Breast epithelium (tissue), 4 donors: ENCODE results near the gene WNT1. TPM values are rescaled to one million over a fixed set of nuclear protein-coding genes. Genes with fewer than 3 reads are reported as not detected.

ENCODE experiments used
- DNase-seq, 2 donors: peaks; one replicate each; pipeline ENCODE4 v3.0.0-alpha.2; 2019; ENCODE audit warnings: low spot score in 2 of 2
- H3K27ac ChIP-seq, 2 donors: fragments of 200-600 bp; sonication (generic) in 1 of 2; one replicate each; pipeline ENCODE4 v1.5.1; 2016 to 2019; ENCODE audit warnings: mild to moderate bottlenecking in 1 of 2
- H3K27me3 ChIP-seq, 2 donors: fragments of 200-600 bp; sonication (generic) in 1 of 2; one replicate each; pipeline versions ENCODE4 v1.5.1 to v1.6.0; 2017 to 2019; ENCODE audit warnings: control low read depth in 1 of 2, mild to moderate bottlenecking in 1 of 2
- H3K36me3 ChIP-seq: fragments of 200-600 bp; one replicate; pipeline ENCODE4 v1.5.1; 2019
- H3K4me1 ChIP-seq, 2 donors: fragments of 200-600 bp; sonication (generic); one replicate each; pipeline ENCODE4 v1.5.1; 2016 to 2019; ENCODE audit warnings: control low read depth in 1 of 2
- H3K4me3 ChIP-seq, 3 donors: fragments of 200-600 bp; sonication (generic); 1 replicate in 2 of 3; 2 replicates in 1 of 3; pipeline ENCODE4 v1.5.1; 2016 to 2019; ENCODE audit warnings: mild to moderate bottlenecking in 3 of 3, moderate library complexity in 2 of 3
- H3K9me3 ChIP-seq, 2 donors: fragments of 200-600 bp; sonication (generic) in 1 of 2; one replicate each; pipeline ENCODE4 v1.5.1; 2016 to 2019; ENCODE audit warnings: control low read depth in 1 of 2
- POLR2A ChIP-seq: fragments of 450-650 bp; IDR thresholded peaks from one replicate; pipeline ENCODE4 v1.6.1; 2016; ENCODE audit warnings: antibody characterized with exemption, mild to moderate bottlenecking, moderate library complexity
- POLR2AphosphoS5 ChIP-seq, 3 donors: sonication (generic); formaldehyde crosslinking; IDR thresholded peaks; one replicate each; pipeline ENCODE4 v1.6.1; 2017; ENCODE audit warnings: antibody characterized with exemption in 3 of 3
- intact Hi-C: fragments of 100-400 bp; cut with DNase I; formaldehyde crosslinking; loops from one replicate; pipeline ENCODE4 v1.15.1; 2023; ENCODE audit warnings: low total_unique reads
- total RNA-seq, 3 donors: library from RNA; depleted of rRNA; stranded (reverse); fragments of >200 nt; gene quantifications; one replicate each; pipeline ENCODE4 v1.1.0, GENCODE V29; 2016
- TF ChIP-seq, protein P1 (sequence below), 3 donors: fragments of 450-650 bp; IDR thresholded peaks; one replicate each; pipeline ENCODE4 v1.5.1; 2016 to 2017; ENCODE audit warnings: antibody characterized with exemption in 3 of 3, mild to moderate bottlenecking in 3 of 3, moderate library complexity in 3 of 3

WNT1 gene
- total RNA-seq, 3 donors from 2014 or later, result not detected

DNA sequence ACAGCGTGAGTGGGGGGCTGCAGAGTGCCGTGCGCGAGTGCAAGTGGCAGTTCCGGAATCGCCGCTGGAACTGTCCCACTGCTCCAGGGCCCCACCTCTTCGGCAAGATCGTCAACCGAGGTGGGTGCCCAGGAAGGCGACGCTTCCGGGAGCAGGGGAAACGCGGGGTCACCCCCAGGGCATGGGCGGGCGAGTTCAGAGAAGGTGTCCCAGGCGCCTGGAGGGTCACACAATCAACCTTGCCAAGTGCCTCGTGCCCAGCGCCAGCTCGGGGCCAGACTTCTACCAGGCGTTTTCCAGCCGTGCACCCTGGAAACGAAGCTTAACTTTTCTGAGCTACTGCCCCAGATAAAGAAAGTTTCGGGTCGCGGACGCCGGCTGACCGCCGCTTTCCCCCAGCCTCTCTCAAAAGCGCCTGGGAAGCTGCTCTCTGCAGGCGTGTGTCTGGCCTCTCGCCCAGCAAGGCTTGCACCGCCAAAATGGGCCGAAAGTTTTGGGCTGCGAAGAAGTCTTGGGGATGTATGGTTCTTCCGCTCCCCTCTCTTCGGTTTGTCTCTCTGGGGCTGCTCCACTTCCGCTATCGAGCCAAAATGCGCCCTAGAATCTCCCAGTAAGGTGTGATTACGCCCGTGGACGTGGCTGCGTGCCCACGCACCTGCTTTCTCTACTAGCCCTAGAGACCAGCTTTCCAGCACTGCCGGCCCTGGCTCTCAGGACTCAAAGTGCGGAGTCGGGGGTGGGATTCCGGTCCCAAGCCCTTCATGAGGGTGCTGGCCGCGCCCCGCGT lies 1.7 kb downstream of the WNT1 start:
- intact Hi-C loops, result no loop called here

DNA sequence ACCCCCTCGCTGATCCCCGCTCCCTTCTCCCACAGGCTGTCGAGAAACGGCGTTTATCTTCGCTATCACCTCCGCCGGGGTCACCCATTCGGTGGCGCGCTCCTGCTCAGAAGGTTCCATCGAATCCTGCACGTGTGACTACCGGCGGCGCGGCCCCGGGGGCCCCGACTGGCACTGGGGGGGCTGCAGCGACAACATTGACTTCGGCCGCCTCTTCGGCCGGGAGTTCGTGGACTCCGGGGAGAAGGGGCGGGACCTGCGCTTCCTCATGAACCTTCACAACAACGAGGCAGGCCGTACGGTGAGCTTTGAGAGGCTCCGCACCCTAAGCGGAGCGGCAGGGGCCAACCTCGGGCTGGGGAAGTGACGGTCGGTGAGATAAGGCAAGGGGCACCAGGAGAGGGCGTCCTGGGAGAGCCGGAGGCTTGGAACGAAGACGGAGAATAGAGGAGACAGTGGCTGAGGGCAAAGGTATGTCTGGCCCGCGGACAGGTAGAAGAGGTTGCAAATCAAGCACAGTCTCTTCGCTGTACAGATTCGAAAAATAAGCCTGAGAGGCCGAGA lies 2.3 kb downstream of the WNT1 start:
- Histone ChIP-seq H3K4me1 (peaks cover 18 to 32% of the 10 kb centered on the region in 2 donors), H3K36me3 (no peaks in the 10 kb centered on the region), H3K27ac (no peak overlapping the region), H3K9me3 (no peaks in the 10 kb centered on the region), H3K27me3 (peaks cover 3 to 51% of the 10 kb centered on the region in 2 donors), H3K4me3 (peak overlapping the region; percentile 36 to 66 (median 42))
- TF ChIP-seq POLR2AphosphoS5 (IDR thresholded peaks at IDR 0.05), result no peak
- TF ChIP-seq POLR2A, result no peak
- TF ChIP-seq, protein P1, sequence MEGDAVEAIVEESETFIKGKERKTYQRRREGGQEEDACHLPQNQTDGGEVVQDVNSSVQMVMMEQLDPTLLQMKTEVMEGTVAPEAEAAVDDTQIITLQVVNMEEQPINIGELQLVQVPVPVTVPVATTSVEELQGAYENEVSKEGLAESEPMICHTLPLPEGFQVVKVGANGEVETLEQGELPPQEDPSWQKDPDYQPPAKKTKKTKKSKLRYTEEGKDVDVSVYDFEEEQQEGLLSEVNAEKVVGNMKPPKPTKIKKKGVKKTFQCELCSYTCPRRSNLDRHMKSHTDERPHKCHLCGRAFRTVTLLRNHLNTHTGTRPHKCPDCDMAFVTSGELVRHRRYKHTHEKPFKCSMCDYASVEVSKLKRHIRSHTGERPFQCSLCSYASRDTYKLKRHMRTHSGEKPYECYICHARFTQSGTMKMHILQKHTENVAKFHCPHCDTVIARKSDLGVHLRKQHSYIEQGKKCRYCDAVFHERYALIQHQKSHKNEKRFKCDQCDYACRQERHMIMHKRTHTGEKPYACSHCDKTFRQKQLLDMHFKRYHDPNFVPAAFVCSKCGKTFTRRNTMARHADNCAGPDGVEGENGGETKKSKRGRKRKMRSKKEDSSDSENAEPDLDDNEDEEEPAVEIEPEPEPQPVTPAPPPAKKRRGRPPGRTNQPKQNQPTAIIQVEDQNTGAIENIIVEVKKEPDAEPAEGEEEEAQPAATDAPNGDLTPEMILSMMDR (IDR thresholded peaks at IDR 0.05), result no peak
- no peak for DNase-seq
- intact Hi-C loops, result no loop called here

More for the DNA sequence above, 1.7 kb downstream of the WNT1 start:
- TF ChIP-seq POLR2A (no peak), POLR2AphosphoS5 (IDR thresholded peaks at IDR 0.05) (no peak)
- TF ChIP-seq, protein P1 (IDR thresholded peaks at IDR 0.05), result no peak
- peaks cover 3 to 51% of the 10 kb centered on the region in 2 donors for H3K27me3 ChIP-seq
- no peaks in the 10 kb centered on the region for H3K36me3 ChIP-seq
- H3K4me3 ChIP-seq, result peak overlapping the region; percentile 36 to 66 (median 42)
- no peaks in the 10 kb centered on the region for H3K9me3 ChIP-seq
- DNase-seq, result no peak
- H3K4me1 ChIP-seq, result peaks cover 18 to 32% of the 10 kb centered on the region in 2 donors
- no peak overlapping the region for H3K27ac ChIP-seq

DNA sequence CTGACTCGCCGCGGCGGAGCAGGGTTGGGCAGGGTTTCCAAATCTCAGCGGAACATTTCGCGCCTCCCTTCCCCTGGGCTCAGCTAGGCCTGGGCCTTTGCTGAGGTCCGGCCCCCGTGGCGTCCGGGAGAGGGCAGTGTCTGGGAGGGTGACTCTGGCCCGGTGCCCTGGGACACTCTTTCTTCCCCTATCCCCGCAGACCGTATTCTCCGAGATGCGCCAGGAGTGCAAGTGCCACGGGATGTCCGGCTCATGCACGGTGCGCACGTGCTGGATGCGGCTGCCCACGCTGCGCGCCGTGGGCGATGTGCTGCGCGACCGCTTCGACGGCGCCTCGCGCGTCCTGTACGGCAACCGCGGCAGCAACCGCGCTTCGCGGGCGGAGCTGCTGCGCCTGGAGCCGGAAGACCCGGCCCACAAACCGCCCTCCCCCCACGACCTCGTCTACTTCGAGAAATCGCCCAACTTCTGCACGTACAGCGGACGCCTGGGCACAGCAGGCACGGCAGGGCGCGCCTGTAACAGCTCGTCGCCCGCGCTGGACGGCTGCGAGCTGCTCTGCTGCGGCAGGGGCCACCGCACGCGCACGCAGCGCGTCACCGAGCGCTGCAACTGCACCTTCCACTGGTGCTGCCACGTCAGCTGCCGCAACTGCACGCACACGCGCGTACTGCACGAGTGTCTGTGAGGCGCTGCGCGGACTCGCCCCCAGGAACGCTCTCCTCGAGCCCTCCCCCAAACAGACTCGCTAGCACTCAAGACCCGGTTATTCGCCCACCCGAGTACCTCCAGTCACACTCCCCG lies 3.0 kb downstream of the WNT1 start:
- TF ChIP-seq POLR2A (no peak), POLR2AphosphoS5 (IDR thresholded peaks at IDR 0.05) (no peak)
- TF ChIP-seq, protein P1 (IDR thresholded peaks at IDR 0.05), result no peak
- Histone ChIP-seq H3K36me3 (no peaks in the 10 kb centered on the region), H3K4me3 (peak overlapping the region in 2 of 3 donors; percentile 42 to 66), H3K9me3 (no peaks in the 10 kb centered on the region), H3K27me3 (peaks cover 3 to 51% of the 10 kb centered on the region in 2 donors), H3K27ac (no peak overlapping the region), H3K4me1 (peaks cover 18 to 32% of the 10 kb centered on the region in 2 donors)
- no peak for DNase-seq
- intact Hi-C loops, result no loop called here

DNA sequence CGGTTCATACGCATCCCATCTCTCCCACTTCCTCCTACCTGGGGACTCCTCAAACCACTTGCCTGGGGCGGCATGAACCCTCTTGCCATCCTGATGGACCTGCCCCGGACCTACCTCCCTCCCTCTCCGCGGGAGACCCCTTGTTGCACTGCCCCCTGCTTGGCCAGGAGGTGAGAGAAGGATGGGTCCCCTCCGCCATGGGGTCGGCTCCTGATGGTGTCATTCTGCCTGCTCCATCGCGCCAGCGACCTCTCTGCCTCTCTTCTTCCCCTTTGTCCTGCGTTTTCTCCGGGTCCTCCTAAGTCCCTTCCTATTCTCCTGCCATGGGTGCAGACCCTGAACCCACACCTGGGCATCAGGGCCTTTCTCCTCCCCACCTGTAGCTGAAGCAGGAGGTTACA lies 3.6 kb downstream of the WNT1 start:
- no peak for DNase-seq
- intact Hi-C loops, result no loop called here
- Histone ChIP-seq H3K36me3 (no peaks in the 10 kb centered on the region), H3K27me3 (peaks cover 3 to 56% of the 10 kb centered on the region in 2 donors), H3K9me3 (no peaks in the 10 kb centered on the region), H3K4me1 (peaks cover 18 to 32% of the 10 kb centered on the region in 2 donors), H3K4me3 (peak overlapping the region in 2 of 3 donors; percentile 42 to 66), H3K27ac (no peak overlapping the region)
- TF ChIP-seq, protein P1 (IDR thresholded peaks at IDR 0.05), result no peak
